PC-3 (cell line): ENCODE data around the gene ADPRHL1. TPM values are rescaled to one million over a fixed set of nuclear protein-coding genes. Genes with fewer than 3 reads are reported as not detected.

Source experiments
- ATAC-seq: fragments of 200-7000 bp; cut with Tn5 transposase; 2 replicates; pipeline ENCODE4 v1.9.1; 2020; ENCODE audit warnings: mild to moderate bottlenecking, moderate library complexity
- BruUV-seq: library from RNA; stranded (reverse); fragments of 400-500 nt; replicated peaks from 2 replicates; lab custom pipeline; 2021; lab: Mats Ljungman, UMichigan
- CTCF ChIA-PET: fragments of 300-600 bp; sonication (Branson Sonifier 250); formaldehyde crosslinking; loops from one replicate; lab custom pipeline; 2022; ENCODE audit warnings: antibody characterized with exemption; lab: Charles Lee
- POLR2A ChIA-PET: fragments of 300-600 bp; sonication (Branson Sonifier 250); formaldehyde crosslinking; loops from one replicate; lab custom pipeline; 2022; ENCODE audit warnings: antibody characterized with exemption; ENCODE audit not compliant: unreplicated experiment; lab: Charles Lee
- DNase-seq: peaks from one replicate; pipeline ENCODE4 v3.0.0-alpha.2; 2015
- H2AFZ ChIP-seq: fragments of 300-600 bp; sonication (generic); 2 replicates; pipeline ENCODE4 v1.6.0; 2016; ENCODE audit warnings: antibody characterized with exemption, low read length
- H3F3A ChIP-seq: fragments of 300-600 bp; sonication (generic); one replicate; pipeline ENCODE4 v1.6.0; 2017; ENCODE audit warnings: antibody characterized with exemption, low read length, control low read depth, mild to moderate bottlenecking; ENCODE audit not compliant: unreplicated experiment
- H3K27ac ChIP-seq: fragments of 300-600 bp; sonication (generic); 2 replicates; pipeline ENCODE4 v1.5.1; 2016; ENCODE audit warnings: mild to moderate bottlenecking, low read length
- H3K27me3 ChIP-seq: fragments of 300-600 bp; sonication (generic); 2 replicates; pipeline ENCODE4 v1.6.1; 2016; ENCODE audit warnings: low read length, mixed read lengths
- H3K36me3 ChIP-seq: fragments of 300-600 bp; sonication (generic); 2 replicates; pipeline ENCODE4 v1.6.1; 2016; ENCODE audit warnings: low read depth, mixed run types, low read length, mixed read lengths
- H3K4me1 ChIP-seq: fragments of 300-600 bp; sonication (generic); 2 replicates; pipeline ENCODE4 v1.5.1; 2016; ENCODE audit warnings: low read length; ENCODE audit not compliant: insufficient read depth
- H3K4me2 ChIP-seq: fragments of 300-600 bp; sonication (generic); 2 replicates; pipeline ENCODE4 v1.6.0; 2016; ENCODE audit warnings: low read length
- H3K4me3 ChIP-seq: fragments of 300-600 bp; sonication (generic); 2 replicates; pipeline ENCODE4 v1.5.1; 2016; ENCODE audit warnings: mild to moderate bottlenecking, low read length, mixed read lengths
- H3K79me2 ChIP-seq: fragments of 300-600 bp; sonication (generic); 2 replicates; pipeline ENCODE4 v1.6.1; 2017; ENCODE audit warnings: low read length, mixed read lengths
- H3K9ac ChIP-seq: fragments of 300-600 bp; sonication (generic); 2 replicates; pipeline ENCODE4 v1.6.0; 2016; ENCODE audit warnings: mild to moderate bottlenecking, low read length
- H3K9me2 ChIP-seq: fragments of 300-600 bp; sonication (generic); replicated peaks from 2 replicates; pipeline ENCODE4 v1.6.1; 2016; ENCODE audit warnings: mixed run types, low read length, mixed read lengths
- H3K9me3 ChIP-seq: fragments of 300-600 bp; sonication (generic); 2 replicates; pipeline ENCODE4 v1.6.1; 2016; ENCODE audit warnings: low read length, mixed read lengths
- H4K20me1 ChIP-seq: fragments of 300-600 bp; sonication (generic); 2 replicates; pipeline ENCODE4 v1.6.1; 2016; ENCODE audit warnings: low read length, mixed read lengths
- EZH2 ChIP-seq: fragments of 300-600 bp; sonication (generic); IDR thresholded peaks from one replicate; pipeline ENCODE4 v1.6.1; 2017; ENCODE audit warnings: antibody characterized with exemption, mild to moderate bottlenecking, low read length; ENCODE audit not compliant: unreplicated experiment
- EZH2phosphoT487 ChIP-seq: fragments of 300-600 bp; sonication (generic); IDR thresholded peaks from 2 replicates; pipeline ENCODE4 v1.6.1; 2018; ENCODE audit warnings: mild to moderate bottlenecking, antibody characterized with exemption, low read length, borderline replicate concordance
- intact Hi-C: fragments of 100-400 bp; cut with micrococcal nuclease; formaldehyde crosslinking; loops from 2 replicates; pipeline ENCODE4 v1.9.0; 2023
- total RNA-seq: library from RNA; depleted of rRNA; stranded (reverse); fragments of >200 nt; gene quantifications from 2 replicates; pipeline ENCODE4 v1.2.3, GENCODE V29; 2014
- TF ChIP-seq, protein P1 (sequence below): fragments of 300-600 bp; sonication (generic); conservative IDR thresholded peaks from 2 replicates; pipeline ENCODE4 v1.5.1; 2017; ENCODE audit warnings: antibody characterized with exemption, low read depth, mild to moderate bottlenecking, low read length

ADPRHL1 gene
- total RNA-seq, 1 experiment from 2014 or later, result 10.3 TPM

DNA sequence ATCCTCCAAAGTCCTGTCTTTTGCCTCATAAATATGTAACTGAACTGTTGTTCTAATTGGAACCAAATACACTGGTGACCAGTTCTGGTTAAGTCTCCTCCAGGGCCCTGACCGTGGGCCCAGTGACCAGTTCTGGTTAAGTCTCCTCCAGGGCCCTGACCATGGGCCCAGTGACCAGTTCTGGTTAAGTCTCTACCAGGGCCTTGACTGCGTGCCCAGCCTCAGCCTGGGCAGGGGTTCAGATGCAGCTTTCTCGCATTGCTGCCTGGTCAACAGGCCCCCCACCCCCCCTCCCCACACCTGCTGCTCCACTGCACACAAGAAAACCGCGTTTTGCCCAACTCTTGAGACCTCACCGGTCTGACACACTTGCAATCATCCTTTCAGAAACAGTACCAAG lies 85.5 kb downstream of the ADPRHL1 start:
- no peak overlapping the region for H3K27ac ChIP-seq
- intact Hi-C loops, result no loop called here
- DNase-seq (no peak), ATAC-seq (no peak)
- ChIA-PET CTCF (no interaction called here), POLR2A (no interaction called here)
- H4K20me1 ChIP-seq, result no peaks in the 10 kb centered on the region
- H3K79me2 ChIP-seq, result peaks cover 3% of the 10 kb centered on the region
- H3K9me2 ChIP-seq, result no peaks in the 10 kb centered on the region
- H2AFZ ChIP-seq, result no peak overlapping the region
- no peak overlapping the region for H3K4me3 ChIP-seq
- H3F3A ChIP-seq, result no peaks in the 10 kb centered on the region
- BruUV-seq, result no TSS peak
- no peak overlapping the region for H3K4me2 ChIP-seq
- H3K27me3 ChIP-seq, result no peaks in the 10 kb centered on the region
- H3K4me1 ChIP-seq, result 0 out of 2 replicates have a peak, but pooled peaks cover 2% of the 10 kb centered on the region
- TF ChIP-seq EZH2phosphoT487 (no peak), EZH2 (no peak)
- TF ChIP-seq, protein P1, sequence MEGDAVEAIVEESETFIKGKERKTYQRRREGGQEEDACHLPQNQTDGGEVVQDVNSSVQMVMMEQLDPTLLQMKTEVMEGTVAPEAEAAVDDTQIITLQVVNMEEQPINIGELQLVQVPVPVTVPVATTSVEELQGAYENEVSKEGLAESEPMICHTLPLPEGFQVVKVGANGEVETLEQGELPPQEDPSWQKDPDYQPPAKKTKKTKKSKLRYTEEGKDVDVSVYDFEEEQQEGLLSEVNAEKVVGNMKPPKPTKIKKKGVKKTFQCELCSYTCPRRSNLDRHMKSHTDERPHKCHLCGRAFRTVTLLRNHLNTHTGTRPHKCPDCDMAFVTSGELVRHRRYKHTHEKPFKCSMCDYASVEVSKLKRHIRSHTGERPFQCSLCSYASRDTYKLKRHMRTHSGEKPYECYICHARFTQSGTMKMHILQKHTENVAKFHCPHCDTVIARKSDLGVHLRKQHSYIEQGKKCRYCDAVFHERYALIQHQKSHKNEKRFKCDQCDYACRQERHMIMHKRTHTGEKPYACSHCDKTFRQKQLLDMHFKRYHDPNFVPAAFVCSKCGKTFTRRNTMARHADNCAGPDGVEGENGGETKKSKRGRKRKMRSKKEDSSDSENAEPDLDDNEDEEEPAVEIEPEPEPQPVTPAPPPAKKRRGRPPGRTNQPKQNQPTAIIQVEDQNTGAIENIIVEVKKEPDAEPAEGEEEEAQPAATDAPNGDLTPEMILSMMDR, result no peak
- H3K9ac ChIP-seq, result no peak overlapping the region
- no peaks in the 10 kb centered on the region for H3K9me3 ChIP-seq
- H3K36me3 ChIP-seq, result no peaks in the 10 kb centered on the region

DNA sequence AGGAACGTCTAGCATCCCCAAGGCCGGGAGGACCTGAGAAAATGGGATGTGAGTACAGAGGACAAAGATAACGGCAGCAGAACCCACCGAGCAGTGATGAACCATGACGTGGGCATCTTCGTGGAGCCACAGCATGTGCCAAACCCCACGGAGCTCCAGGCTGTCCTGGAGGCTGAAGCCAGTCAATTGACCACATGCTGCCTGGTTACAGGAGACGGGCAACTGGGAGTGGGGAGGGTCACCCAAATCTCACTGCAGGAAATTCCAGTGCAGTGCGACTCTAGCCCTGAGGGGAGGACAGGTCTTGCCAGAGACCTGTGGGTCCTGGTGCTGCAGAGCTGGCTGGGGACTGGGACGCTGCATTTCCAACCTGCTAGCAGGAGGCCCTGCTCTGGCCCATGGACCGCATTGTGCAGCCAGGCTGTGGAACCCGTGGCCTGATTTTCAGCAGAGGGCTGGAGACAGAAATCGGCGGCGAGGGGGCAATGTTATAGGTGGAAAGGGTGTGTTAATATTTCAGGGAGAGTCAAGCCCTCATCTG lies 86.2 kb downstream of the ADPRHL1 start:
- intact Hi-C loops, result no loop called here
- Histone ChIP-seq H3K9me3 (no peaks in the 10 kb centered on the region), H3K27ac (no peak overlapping the region), H3K4me3 (no peak overlapping the region), H3F3A (no peaks in the 10 kb centered on the region), H3K79me2 (peaks cover 9% of the 10 kb centered on the region), H3K9me2 (no peaks in the 10 kb centered on the region), H4K20me1 (no peaks in the 10 kb centered on the region), H3K27me3 (no peaks in the 10 kb centered on the region), H3K4me2 (no peak overlapping the region), H3K36me3 (no peaks in the 10 kb centered on the region), H2AFZ (no peak overlapping the region), H3K4me1 (0 out of 2 replicates have a peak, but pooled peaks cover 4% of the 10 kb centered on the region), H3K9ac (no peak overlapping the region)
- no TSS peak for BruUV-seq
- ATAC-seq (no peak), DNase-seq (no peak)
- ChIA-PET CTCF (no interaction called here), POLR2A (no interaction called here)
- TF ChIP-seq EZH2, result no peak
- no peak for TF ChIP-seq EZH2phosphoT487
- TF ChIP-seq, protein P1, result no peak

DNA sequence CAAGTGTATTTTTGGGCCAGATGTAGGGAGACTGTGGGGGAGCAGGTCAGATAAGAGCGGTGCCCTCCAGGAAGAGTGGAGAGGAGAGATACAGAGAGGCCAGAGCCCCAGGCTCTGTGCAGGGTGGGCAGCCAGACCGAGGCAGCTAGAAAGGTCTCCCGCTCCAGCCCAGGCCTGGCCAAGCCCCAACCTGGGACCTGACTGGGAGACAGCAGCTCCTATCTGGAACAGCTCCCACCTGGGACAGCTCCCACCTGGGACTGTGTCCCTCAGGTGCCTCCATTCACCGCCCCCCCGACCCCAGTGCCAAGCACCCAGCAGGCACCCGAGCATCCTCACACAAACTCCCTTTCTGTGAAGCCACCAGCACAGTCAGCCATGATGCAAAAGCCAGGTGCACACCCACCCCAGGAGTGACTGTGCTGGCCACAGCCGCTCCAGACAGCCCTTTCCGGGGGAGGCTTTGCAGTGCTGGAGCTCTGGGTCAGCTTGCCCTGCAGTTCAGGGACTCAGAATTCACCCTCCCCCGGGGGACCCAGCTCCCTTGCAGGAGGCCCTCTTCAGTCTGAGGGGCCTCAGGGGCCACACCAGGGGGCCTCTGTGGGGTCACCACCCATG lies 87.2 kb downstream of the ADPRHL1 start:
- Histone ChIP-seq H2AFZ (no peak overlapping the region), H3K9me3 (no peaks in the 10 kb centered on the region), H3K9me2 (no peaks in the 10 kb centered on the region), H3K4me1 (0 out of 2 replicates have a peak, but pooled peaks cover 4% of the 10 kb centered on the region), H3K27ac (no peak overlapping the region), H3K4me3 (no peak overlapping the region), H3K36me3 (no peaks in the 10 kb centered on the region), H3K4me2 (no peak overlapping the region), H3K27me3 (no peaks in the 10 kb centered on the region), H3K9ac (no peak overlapping the region), H3K79me2 (peaks cover 9% of the 10 kb centered on the region), H4K20me1 (no peaks in the 10 kb centered on the region), H3F3A (no peaks in the 10 kb centered on the region)
- POLR2A ChIA-PET, result no interaction called here
- ATAC-seq (no peak), DNase-seq (no peak)
- intact Hi-C loops, result no loop called here
- no TSS peak for BruUV-seq
- no peak for TF ChIP-seq EZH2
- TF ChIP-seq EZH2phosphoT487, result no peak
- CTCF ChIA-PET, result no interaction called here
